ENCODE measurements around the gene OBSCN.

OBSCN gene

GRCh38 chr1:228360533-228361313 lies 152.9 kb downstream of the OBSCN start:
- no peak for DNase-seq

DNA sequence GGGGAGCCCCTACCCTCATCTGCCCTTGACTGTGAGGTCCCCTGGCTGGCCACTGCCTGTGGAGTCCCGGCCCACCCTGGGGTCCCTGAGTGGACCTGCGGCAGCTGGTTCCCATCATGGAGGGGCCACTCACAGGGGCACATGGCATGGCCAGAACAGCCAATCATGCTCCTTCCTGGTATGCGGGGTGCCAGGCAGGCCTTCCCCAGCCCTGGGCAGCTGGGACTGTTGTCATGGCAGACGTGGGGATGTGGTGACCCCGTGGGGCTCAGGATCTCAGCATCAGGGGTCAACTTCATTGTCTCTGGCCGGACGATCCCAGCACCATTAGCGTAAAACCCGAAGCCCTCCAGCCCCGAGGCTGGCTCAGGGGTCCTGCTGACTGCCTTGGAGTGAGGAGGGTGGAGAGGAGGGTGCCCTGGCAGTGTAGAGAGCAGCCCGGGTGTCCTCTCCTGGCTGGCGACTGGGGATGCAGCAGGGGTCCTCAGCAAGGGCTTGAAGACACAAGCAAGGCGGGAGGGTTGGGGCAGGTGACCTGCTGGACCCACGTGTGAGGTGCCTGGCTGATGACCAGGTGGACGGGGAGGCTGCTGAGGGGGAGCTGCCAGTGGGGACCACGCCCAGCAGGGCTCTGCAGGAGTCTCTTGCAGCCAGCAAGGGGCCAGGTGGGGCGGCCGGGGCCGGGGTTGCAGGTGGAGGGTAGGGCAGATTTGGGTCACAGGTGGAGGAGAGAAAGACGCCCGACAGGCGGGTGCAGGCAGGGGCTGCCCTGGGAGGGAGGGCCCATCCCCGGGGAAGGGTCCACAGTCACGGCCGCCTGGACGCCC lies 153.7 kb downstream of the OBSCN start:
- no peak for DNase-seq

DNA sequence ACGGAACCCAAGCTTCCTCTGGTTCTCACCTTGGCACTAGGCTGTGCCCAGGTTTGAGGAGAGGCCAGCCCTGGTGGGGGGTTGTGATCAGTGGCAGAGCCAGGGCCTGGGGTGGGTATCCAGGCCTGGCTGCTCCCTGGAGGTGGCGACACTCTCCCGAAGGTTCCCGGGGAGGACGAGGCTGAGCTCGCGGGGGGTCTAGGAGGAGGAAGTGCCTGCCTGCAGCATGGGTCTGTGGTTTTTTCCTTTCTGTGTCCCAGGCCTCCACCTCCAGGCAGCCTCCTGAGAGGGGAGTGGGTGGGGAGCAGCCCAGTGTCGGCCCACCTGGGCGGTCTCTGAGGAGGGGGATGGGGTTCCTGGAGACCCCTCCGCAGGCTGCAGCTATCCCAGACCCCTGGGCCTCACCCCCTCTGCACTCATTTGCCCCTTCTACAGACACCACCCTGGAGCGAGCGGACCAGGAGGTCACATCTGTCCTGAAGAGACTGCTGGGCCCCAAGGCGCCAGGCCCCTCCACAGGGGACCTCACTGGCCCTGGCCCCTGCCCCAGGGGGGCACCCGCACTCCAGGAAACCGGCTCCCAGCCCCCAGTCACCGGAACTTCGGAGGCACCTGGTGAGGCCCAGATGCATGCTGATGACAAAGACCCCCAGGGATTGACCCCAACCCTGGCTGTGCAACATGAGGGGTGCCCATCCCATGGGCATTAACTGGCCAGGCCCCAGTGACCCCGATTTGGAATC lies 154.5 kb downstream of the OBSCN start:
- DNase-seq = no peak

DNA sequence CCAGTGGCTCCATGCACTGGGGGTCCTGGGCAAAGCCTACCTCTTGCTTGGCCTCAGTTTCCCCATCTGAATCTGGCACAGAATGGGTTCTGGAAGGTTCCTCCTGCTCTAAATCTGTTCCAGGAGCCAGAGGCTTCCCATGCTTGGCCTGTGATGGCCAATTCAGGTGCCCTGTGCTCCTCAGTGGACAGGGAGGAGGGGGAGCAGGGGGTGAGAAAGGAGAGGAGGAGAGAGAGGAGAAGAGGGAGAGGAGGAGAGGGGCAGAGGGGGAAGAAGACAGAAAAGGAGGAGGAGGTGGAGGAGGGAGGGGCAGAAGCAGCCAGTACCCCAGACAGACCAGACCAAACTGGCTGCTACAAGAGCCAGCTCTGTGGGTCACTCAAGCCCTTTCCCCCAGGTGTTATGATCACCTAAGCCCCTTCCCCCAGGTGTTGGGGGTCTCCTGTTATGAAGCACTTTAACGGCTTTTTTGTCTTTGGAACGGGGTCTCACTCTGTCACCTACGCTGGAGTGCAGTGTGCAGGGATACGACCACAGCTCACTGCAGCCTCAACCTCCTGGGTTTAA lies 155.1 kb downstream of the OBSCN start:
- no peak for DNase-seq

GRCh38 chr1:228363686-228364067 lies 155.8 kb downstream of the OBSCN start:
- DNase-seq = no peak

DNA sequence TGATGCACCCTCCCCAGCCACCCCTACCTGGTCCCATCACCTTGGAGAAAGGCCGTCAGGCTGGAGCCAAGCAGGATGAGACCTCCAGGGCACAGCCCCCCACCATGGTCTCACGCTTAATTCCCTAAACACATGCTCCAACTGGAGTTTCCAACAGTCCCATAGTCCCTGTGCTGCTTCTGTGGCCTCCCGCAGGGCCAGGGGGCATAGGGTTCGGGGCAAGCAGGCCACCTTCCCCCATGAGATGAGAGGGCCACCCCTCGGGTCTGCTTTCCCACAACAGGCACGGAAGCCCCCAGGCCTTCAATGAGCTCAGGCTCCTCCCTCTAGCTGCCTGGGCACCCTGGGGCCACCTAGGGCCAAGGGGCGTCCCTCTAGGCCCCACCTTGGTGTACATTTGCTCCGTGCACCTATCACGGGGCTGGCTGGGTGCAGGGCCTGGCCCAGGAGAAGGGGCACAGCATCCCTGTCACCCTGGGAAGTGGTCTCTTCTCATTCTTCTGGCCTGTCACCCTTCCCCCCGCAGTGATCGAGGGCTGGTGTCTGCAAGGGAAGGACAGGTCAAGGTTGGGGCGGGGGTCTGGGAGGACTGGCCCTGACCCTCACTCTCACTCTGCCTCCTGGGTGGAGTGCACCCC lies 156.3 kb downstream of the OBSCN start:
- DNase-seq = no peak

- no peak for DNase-seq
Observed at GRCh38 chr1:228364706-228365213, 156.9 kb downstream of the OBSCN start.

DNA sequence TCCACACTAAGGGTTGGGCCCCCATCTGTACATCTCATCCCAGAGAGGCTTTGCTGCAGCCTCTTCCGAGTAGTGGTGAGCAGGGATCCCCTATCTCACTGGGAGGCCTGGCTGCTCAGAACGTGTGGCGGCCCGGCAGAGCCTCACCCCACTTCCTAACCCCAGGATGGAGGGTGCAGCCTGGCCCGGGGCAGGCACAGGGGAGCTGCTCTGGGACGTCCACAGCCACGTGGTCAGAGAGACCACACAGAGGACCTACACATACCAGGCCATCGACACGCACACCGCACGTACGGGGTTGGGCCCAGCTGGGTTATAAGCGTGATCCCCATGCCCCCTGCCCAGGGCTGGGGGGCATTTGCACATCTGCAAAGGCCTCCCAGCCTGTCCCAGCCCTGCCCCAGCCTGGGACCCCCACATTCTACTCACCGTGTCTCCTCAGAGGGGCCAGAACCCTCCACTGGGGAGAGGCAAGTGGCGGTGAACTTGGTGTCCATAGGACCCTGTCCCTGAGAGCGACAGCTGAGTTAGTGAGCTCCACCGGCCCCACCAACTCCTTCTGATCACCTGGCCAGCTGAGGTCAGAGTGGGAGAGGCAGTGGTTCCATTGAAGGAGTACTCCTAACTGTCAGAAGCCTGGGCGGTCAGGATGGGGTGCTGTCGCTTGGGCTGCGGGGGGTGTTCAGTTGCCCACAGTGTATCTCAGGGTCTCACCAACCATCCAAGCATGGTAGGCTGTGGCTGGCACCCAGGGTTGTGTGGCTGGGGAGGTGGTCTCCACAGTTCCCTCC lies 157.6 kb downstream of the OBSCN start:
- no peak for DNase-seq

DNA sequence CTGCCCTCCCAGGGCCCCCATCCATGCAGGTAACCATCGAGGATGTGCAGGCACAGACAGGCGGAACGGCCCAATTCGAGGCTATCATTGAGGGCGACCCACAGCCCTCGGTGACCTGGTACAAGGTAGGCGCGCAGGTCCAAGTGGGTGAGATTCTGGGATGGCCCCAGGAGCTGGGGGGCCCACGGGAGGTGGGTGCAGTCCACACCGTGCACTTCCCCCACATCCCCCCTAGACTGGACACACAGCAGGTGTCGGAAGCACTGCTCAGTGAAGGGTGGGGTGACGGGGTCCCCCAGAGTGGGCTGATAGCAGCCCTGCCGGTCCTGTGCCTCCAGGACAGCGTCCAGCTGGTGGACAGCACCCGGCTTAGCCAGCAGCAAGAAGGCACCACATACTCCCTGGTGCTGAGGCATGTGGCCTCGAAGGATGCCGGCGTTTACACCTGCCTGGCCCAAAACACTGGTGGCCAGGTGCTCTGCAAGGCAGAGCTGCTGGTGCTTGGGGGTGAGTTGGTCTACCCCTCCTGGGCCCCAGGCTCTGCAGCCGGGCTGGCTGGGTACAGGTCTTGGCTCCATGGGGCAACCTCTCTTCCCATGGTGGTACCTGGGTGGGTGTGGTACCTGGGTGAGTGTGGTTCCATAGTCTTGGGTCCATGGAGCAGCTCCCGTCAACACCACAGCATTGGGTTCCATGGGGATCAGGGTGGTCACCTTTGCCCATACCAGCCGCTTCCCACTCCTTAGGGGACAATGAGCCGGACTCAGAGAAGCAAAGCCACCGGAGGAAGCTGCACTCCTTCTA lies 158.4 kb downstream of the OBSCN start:
- DNase-seq = no peak

GRCh38 chr1:228366866-228367741 lies 159.3 kb downstream of the OBSCN start:
- DNase-seq = no peak

DNA sequence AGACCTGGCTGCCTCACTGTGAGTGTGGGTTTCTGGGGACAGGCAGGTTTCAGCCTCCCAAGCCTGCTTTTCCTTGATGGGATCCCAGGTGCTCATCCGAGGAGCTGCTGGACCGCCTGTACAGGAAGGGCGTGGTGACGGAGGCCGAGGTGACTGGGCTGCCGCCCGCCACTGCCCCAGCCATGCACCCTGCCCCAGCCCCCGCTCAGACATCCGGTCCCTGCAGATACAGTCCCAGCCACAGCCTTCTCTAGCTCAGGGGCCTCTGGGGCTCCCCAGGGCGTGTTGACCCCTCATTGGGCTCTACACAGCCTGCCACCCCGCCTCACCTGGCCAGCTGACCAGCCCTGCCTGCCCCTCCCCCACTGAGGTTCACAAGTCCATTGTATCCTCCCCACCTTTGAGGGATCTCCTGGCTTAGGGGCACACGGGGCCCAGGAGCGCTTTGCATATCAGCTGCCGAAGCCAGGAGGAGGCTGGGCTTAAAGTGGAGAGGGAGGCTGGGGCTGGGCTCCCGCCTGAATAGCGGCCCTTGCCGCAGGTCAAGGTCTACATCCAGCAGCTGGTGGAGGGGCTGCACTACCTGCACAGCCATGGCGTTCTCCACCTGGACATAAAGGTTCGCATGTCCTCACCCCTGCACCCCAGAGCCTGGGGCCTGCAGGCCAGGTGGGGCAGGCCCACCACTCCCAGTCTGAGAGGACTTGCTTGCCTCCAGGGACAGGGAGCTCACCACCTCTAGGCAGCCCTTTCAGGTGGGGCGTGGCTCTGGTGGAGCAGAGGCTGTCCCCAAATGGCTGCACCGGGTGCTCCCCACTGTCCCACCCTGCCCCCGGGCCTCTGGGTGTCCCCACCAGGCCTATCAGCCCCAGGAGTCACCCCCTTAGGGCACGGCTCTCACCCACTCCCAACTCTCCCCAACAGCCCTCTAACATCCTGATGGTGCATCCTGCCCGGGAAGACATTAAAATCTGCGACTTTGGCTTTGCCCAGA lies 160.3 kb downstream of the OBSCN start:
- DNase-seq = no peak

- no peak for DNase-seq
Observed at GRCh38 chr1:228368801-228369607, 161.2 kb downstream of the OBSCN start.

DNA sequence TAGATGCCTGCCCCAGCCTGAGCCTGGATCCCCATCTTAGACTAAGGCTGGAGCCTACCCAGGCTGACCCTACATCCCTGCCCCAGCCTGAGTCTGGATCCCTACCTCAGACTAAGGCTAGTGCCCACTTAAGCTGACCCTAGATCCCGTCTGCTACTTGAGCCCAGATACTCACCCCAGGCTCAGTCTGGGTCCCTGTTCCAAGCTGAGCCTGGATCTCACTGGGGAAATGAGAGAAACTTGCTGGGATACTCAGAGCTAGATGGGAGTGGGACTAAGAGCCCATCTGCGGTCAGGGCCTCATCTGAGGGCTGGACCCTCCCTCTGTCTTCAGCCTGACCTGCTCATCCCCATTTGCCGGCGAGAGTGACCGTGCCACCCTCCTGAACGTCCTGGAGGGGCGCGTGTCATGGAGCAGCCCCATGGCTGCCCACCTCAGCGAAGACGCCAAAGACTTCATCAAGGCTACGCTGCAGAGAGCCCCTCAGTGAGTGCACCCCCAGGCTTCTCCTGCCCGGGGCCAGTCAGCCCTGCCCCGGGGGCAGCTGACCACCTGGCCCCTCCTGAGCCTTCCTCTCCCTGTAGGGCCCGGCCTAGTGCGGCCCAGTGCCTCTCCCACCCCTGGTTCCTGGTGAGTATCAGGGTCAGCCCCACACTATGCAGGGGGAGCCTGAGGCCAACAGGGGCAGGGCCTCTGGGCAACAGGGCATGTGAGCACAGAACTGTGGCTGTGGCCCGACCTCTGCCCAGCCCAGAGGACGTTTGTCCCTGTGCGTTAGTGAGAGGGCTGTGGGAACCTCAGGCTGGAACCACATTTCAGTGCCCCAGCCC lies 162.0 kb downstream of the OBSCN start:
- no peak for DNase-seq

DNA sequence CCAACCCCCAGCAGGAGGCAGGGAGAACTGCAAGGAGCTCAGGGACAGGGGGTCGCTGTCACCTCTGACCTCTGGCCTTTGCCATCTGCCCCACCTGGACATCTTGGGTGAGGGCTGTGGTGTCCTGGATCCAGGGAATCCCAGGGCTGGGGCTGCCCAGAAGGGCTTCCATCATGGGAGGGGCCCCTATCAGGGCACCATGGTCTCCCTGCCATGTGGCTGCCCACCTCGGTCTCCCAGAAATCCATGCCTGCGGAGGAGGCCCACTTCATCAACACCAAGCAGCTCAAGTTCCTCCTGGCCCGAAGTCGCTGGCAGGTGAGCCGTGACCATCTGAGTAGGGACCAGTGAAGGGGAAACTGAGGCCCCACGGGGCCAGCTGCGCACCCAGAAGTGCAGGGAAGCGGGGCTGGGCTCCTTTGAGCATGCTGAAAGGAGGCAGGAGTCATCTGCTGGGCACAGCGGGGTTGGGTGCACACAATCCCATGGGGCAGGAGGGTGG lies 162.6 kb downstream of the OBSCN start:
- no peak for DNase-seq

DNA sequence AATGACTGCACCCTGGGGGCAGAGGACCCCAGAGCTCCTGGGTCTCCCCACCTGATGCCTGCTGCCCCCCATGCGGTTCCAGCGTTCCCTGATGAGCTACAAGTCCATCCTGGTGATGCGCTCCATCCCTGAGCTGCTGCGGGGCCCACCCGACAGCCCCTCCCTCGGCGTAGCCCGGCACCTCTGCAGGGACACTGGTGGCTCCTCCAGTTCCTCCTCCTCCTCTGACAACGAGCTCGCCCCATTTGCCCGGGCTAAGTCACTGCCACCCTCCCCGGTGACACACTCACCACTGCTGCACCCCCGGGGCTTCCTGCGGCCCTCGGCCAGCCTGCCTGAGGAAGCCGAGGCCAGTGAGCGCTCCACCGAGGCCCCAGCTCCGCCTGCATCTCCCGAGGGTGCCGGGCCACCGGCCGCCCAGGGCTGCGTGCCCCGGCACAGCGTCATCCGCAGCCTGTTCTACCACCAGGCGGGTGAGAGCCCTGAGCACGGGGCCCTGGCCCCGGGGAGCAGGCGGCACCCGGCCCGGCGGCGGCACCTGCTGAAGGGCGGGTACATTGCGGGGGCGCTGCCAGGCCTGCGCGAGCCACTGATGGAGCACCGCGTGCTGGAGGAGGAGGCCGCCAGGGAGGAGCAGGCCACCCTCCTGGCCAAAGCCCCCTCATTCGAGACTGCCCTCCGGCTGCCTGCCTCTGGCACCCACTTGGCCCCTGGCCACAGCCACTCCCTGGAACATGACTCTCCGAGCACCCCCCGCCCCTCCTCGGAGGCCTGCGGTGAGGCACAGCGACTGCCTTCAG lies 163.3 kb downstream of the OBSCN start:
- no peak for DNase-seq

Measured in cortex of kidney (tissue), 1 donor.